Measurements from ENCODE around the gene TRIM37. TPM values are rescaled to one million over a fixed set of nuclear protein-coding genes. Genes with fewer than 3 reads are reported as not detected.

TRIM37 gene
- total and polyA plus RNA-seq, 2 of the 8 experiments (the other 6 are each of a cell fraction or from before 2014, with no cell fraction given), result 38.2 to 57.0 TPM

DNA sequence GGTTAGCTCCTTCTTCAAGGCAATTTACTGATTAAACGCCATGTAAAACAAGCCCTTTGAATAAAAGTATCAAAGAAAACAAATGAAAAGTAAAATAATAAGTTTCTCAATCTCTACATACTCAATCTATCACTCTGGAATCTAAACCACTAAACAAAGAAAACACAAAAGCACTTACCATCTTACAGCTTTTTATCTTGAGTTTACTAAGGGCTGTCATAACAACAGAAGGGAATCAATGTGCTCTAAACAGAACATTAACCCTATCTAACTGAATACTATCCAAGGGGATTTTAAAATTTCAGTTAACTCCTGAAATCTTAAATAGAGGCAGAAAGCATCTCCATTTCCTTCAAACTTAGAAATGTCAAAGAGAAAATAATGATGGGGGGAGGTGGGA is 44.9 kb upstream of the TRIM37 start:
- Histone ChIP-seq H4K5ac (ENCODE audit: insufficient read length, low read depth, low read length) (no peak overlapping the region), H3K4me1 (replicated peaks in 1 of 4; ENCODE audit: control insufficient read depth in 3 of 4, insufficient read depth in 4 of 4, low read length in 3 of 4) (peaks cover 0 to 8% (median 3%) of the 10 kb centered on the region in 4 experiments; a peak in 4 of 7 replicates), H3K9ac (replicated peaks in 1 of 4; ENCODE audit: extremely low read depth in 1 of 4, low read depth in 3 of 4, low read length in 3 of 4) (no peak overlapping the region), H3K18ac (ENCODE audit: extremely low read depth, low read length) (no peak overlapping the region), H3K4ac (replicated peaks; ENCODE audit: insufficient read length, low read depth, low read length) (no peak overlapping the region), H3K23me2 (ENCODE audit: low read depth, low read length) (peaks cover 9% of the 10 kb centered on the region), H3K4me2 (ENCODE audit: insufficient read depth in 1 of 2, low read depth in 2 of 2, low read length in 2 of 2) (peak overlapping the region; percentile 24 to 48; a peak in 1 of 4 replicates), H3K36me3 (ENCODE audit: control insufficient read depth in 2 of 4, insufficient read depth in 4 of 4, low read length in 3 of 4) (no peaks in the 10 kb centered on the region), H3K27ac (ENCODE audit: low read depth, low read length) (no peak overlapping the region), H3K56ac (replicated peaks; ENCODE audit: insufficient read length, low read depth, low read length) (no peak overlapping the region), H2BK15ac (ENCODE audit: low read length) (no peak overlapping the region), H3K9me3 (ENCODE audit: insufficient read depth in 2 of 2, low read depth in 1 of 2, low read length in 1 of 2) (no peaks in the 10 kb centered on the region), H4K20me1 (replicated peaks in 1 of 2; ENCODE audit: control insufficient read depth in 1 of 2, insufficient read depth in 2 of 2, low read length in 2 of 2) (peaks cover 2 to 3% of the 10 kb centered on the region in 2 experiments), H4K91ac (replicated peaks; ENCODE audit: insufficient read length, low read length) (no peak overlapping the region), H2BK20ac (ENCODE audit: low read length) (no peak overlapping the region), H2BK5ac (ENCODE audit: low read depth, low read length) (no peak overlapping the region), H4K8ac (ENCODE audit: extremely low read depth, insufficient read depth, low read length) (no peak overlapping the region), H2BK12ac (ENCODE audit: low read depth, low read length) (no peak overlapping the region), H2BK120ac (replicated peaks; ENCODE audit: low read depth, low read length) (no peak overlapping the region), H3K14ac (ENCODE audit: insufficient read length) (no peak overlapping the region), H3K4me3 (ENCODE audit: extremely low read depth in 1 of 4, insufficient read depth in 2 of 4, low read depth in 3 of 4, low read length in 4 of 4) (peak overlapping the region in 1 of 4 experiments; percentile 10; a peak in 2 of 8 replicates), H3K79me1 (ENCODE audit: low read depth, low read length) (no peaks in the 10 kb centered on the region; the same call in 1 of the 2 replicates), H3K79me2 (ENCODE audit: control insufficient read depth in 1 of 2, insufficient read depth in 2 of 2, low read length in 2 of 2) (peaks cover 17 to 87% of the 10 kb centered on the region in 2 experiments), H2AK5ac (ENCODE audit: low read depth, low read length) (no peak overlapping the region), H3K23ac (ENCODE audit: insufficient read length) (no peak overlapping the region), H2AFZ (ENCODE audit: low read length) (no peak overlapping the region), H3K27me3 (replicated peaks in 1 of 4; ENCODE audit: control insufficient read depth in 3 of 4, extremely low read depth in 1 of 4, insufficient read depth in 3 of 4, low read length in 3 of 4) (no peaks in the 10 kb centered on the region)
- ChIA-PET CTCF (ENCODE audit: partially characterized antibody) (no interaction called here), POLR2A (ENCODE audit: partially characterized antibody) (interaction anchor here (0.8 to 3.9 kb wide), 3 partner anchors 12 to 620 kb away, joined by 3 to 14 read pairs (median 3); no protein-coding TSS in a partner anchor)
- 89% methylated on average over 1 of the region's 1 CpG; no CpG with 5 or more reads in 1 of the 2 experiments for WGBS, 2 experiments (ENCODE audit: extremely low coverage in 1 of 2, insufficient coverage in 1 of 2, insufficient read length in 1 of 2, insufficient replicate concordance in 2 of 2, low coverage in 1 of 2, low lambda C conversion rate in 2 of 2, missing lambda C conversion rate in 1 of 2)
- DNase-seq (ENCODE audit: low read depth in 1 of 2, low spot score in 2 of 2) (no peak), FAIRE-seq (no peak)
- TF ChIP-seq CEBPB (IDR thresholded peaks at IDR 0.05; ENCODE audit: low read depth, low read length), result no peak
- no peak for TF ChIP-seq RAD21 (IDR thresholded peaks at IDR 0.05 in 1 of 2, conservative IDR thresholded peaks at IDR 0.05 in 1 of 2; ENCODE audit: low read depth in 2 of 2, low read length in 2 of 2)
- no peak for TF ChIP-seq SIX5 (IDR thresholded peaks at IDR 0.05; ENCODE audit: low read depth, low read length)
- no peak for TF ChIP-seq EP300 (IDR thresholded peaks at IDR 0.05; ENCODE audit: borderline replicate concordance in 1 of 2, low read depth in 2 of 2, low read length in 2 of 2)
- no peak for TF ChIP-seq SP1 (IDR thresholded peaks at IDR 0.05; ENCODE audit: low read depth, low read length)
- no peak for TF ChIP-seq CHD2 (IDR thresholded peaks at IDR 0.05; ENCODE audit: low read length)
- TF ChIP-seq CBX8 (IDR thresholded peaks at IDR 0.05; ENCODE audit: borderline replicate concordance, low read depth, low read length), result no peak
- TF ChIP-seq JUN (IDR thresholded peaks at IDR 0.05; ENCODE audit: low read depth, low read length), result no peak
- no peak for TF ChIP-seq POLR2AphosphoS5 (IDR thresholded peaks at IDR 0.05; ENCODE audit: low read depth, low read length)
- no peak for TF ChIP-seq RNF2 (IDR thresholded peaks at IDR 0.05; ENCODE audit: borderline replicate concordance, low read depth, low read length, missing control alignments, poor library complexity, severe bottlenecking)
- TF ChIP-seq SP4 (IDR thresholded peaks at IDR 0.05; ENCODE audit: low read length), result no peak
- TF ChIP-seq, protein P1, sequence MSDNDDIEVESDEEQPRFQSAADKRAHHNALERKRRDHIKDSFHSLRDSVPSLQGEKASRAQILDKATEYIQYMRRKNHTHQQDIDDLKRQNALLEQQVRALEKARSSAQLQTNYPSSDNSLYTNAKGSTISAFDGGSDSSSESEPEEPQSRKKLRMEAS (IDR thresholded peaks at IDR 0.05), result no peak

Data from H1 (cell line).